Fibroblast of villous mesenchyme (primary cell): ENCODE measurements around the gene CEP104. TPM values are rescaled to one million over a fixed set of nuclear protein-coding genes. Genes with fewer than 3 reads are reported as not detected.

ENCODE experiments used
- DNase-seq: peaks from one replicate; pipeline ENCODE4 v3.0.0-alpha.2; 2010; ENCODE audit warnings: low read depth
- H3K4me3 ChIP-seq: 2 replicates; pipeline ENCODE4 v1.5.1; 2011; ENCODE audit warnings: low read depth, mild to moderate bottlenecking, low read length
- CTCF ChIP-seq: IDR thresholded peaks from 2 replicates; pipeline ENCODE4 v1.5.1; 2012; ENCODE audit warnings: low read depth, mild to moderate bottlenecking, low read length; ENCODE audit not compliant: insufficient read depth
- total RNA-seq: library from RNA; depleted of rRNA; stranded (reverse); fragments of >200 nt; gene quantifications from 2 replicates; pipeline ENCODE4 v1.2.3, GENCODE V29; 2012

Gene CEP104
- total RNA-seq, 1 donor = 28.1 TPM

DNA sequence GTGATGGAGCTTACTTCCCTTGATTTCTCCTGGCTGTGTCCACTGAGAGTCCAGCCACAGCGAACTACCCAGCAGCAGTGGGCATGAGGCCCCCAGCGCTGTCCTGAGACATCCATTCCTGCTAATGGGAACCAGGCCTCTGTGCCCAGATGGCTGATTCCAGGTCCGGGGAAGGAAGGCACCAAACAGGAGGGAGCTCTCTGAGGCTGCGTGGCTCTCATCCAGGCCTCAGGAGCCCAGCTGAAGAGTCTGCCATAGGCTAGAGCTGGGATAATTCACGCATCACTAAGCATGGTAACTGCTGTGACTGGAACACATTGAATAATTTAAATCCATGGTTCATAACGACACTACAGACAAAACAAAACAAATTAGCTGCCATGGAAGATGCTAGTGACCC lies 36.0 kb downstream of the CEP104 start:
- no peak for TF ChIP-seq CTCF
- no peak overlapping the region for H3K4me3 ChIP-seq
- no peak for DNase-seq

DNA sequence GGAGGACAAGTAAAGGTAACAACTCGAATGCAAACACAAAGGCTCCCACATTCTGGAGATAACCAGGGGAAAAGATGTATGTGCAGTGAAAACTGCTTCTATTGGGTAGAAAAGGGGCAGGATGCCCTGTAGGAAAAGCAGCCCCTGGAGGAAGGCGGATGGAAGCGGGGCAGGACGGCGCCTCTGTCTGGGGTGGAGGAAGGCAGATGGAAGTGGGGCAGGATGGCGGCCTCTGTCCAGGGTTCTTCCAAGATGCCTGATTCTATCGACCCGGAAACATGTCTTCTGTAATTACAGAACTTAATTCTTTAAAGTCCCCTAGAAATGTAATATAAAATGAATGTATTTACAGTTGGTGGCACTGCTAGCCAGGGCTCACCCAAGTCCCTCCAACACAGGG lies 36.7 kb downstream of the CEP104 start:
- no peak for DNase-seq
- no peak for TF ChIP-seq CTCF
- H3K4me3 ChIP-seq = no peak overlapping the region

- no peak for TF ChIP-seq CTCF
- no peak for DNase-seq
- no peak overlapping the region for H3K4me3 ChIP-seq
Observed at GRCh38 chr1:3819771-3820200, 37.2 kb downstream of the CEP104 start.

- no peak overlapping the region for H3K4me3 ChIP-seq
- DNase-seq = no peak
- TF ChIP-seq CTCF = no peak
Observed at GRCh38 chr1:3817821-3818597, 39.0 kb downstream of the CEP104 start.

GRCh38 chr1:3817138-3817740 lies 39.8 kb downstream of the CEP104 start:
- DNase-seq = no peak
- TF ChIP-seq CTCF = no peak
- no peak overlapping the region for H3K4me3 ChIP-seq

DNA sequence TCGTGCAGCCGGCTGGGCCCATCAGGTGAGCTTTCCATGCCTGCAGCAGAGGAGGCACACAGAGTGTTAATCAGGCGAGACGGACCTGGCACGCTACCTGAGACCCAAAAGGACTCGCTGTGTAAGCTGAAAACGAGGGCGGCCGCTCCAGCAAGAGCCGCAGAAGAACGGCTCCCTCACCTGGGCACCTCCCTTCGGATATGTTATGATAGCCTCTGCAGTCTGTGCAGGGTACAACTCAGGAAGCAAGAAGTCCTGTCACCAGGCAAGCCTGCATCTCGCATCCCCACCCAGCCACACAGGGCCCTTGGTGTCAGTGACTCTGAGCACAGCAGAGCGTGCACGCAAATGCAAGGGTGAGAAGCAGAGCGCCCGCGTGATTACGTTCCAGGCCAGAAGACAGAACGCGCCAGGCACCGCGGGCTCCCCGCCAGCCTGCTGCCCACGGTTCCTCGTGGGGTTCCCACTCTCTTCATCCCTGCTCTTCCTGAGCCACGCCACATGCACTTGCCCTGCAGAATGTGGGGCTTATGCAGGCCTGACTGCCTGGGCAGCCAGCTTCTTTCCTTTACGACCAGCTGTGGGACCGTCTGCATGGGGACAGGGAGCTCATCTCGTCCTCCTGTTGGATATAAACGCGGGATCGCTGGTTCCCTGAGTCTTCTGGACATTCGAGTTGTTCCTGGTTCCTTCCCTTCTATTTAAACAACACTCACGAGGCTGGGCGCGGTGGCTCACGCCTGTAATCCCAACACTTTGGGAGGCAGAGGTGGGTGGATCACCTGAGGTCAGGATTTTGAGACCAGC lies 40.5 kb downstream of the CEP104 start:
- no peak for DNase-seq
- H3K4me3 ChIP-seq = no peak overlapping the region
- TF ChIP-seq CTCF = no peak
